ELR (cell line): ENCODE results near the gene ME3.
"Not testable (repeated sequence)": the region's sequence is repeated elsewhere in the genome, so short reads cannot be mapped to it uniquely, and the experiment has no call there.

Source experiments
- DNase-seq: peaks from one replicate; pipeline ENCODE4 v3.0.0-alpha.2; 2015; ENCODE audit warnings: low read depth

ME3 gene

DNA sequence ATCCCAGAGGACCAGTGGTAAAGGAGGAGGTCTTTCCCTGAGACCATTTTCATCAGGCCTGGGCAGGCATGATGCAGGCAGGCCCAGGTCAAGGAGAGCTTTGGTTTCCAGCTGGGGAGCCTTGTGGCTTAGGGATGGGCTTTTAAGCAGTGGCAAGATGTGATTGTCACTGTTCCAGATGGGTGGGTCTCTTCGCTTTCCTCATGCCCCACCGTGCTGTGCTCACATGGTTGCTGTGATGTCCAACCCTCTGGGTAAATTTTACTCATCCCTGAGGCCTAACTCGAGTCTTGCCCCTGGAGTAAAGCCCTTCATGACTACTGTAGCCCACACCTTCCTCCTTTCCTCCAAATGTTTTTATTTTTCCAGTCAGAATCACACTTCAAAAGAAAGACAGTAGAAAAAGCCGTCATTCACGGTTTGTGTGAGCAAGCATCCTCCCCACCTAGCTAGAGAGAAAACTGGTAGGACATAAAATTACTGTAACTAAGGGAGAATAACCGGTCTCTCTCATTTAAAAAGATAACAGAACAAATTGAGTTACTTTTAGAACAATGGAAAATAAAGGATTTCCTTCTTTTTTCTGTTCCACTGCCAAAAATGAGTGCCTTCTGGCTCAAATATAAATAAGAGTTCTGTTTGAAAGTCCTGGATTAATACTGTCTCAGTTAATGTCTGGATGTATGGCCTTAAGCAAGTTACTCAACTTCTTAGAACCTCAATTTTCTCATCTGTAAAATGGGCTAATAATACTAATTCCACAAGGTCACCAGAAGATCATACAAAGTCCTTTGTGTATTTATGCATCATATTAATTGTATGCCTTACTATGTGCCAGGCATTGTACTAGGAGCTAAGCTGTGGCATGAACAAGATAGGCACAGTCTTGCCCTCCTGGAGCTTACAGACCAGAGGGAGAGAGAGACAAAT, 84.9 kb downstream of the ME3 start:
- DNase-seq: no peak

GRCh38 chr11:86586307-86586706, 86.1 kb downstream of the ME3 start:
- no peak for DNase-seq

GRCh38 chr11:86582898-86583297, 89.5 kb downstream of the ME3 start:
- no peak for DNase-seq

- no peak for DNase-seq
Observed at GRCh38 chr11:86580535-86580934, 91.9 kb downstream of the ME3 start.

- no peak for DNase-seq
Observed at GRCh38 chr11:86579406-86579731, 93.0 kb downstream of the ME3 start.

- DNase-seq: no peak
Observed at GRCh38 chr11:86578727-86579405, 93.5 kb downstream of the ME3 start.

- DNase-seq: peak; percentile 87
Observed at GRCh38 chr11:86577644-86578636, 94.5 kb downstream of the ME3 start.

GRCh38 chr11:86576946-86577624, 95.3 kb downstream of the ME3 start:
- DNase-seq: no peak

GRCh38 chr11:86575927-86576326, 96.5 kb downstream of the ME3 start:
- DNase-seq: no peak

DNA sequence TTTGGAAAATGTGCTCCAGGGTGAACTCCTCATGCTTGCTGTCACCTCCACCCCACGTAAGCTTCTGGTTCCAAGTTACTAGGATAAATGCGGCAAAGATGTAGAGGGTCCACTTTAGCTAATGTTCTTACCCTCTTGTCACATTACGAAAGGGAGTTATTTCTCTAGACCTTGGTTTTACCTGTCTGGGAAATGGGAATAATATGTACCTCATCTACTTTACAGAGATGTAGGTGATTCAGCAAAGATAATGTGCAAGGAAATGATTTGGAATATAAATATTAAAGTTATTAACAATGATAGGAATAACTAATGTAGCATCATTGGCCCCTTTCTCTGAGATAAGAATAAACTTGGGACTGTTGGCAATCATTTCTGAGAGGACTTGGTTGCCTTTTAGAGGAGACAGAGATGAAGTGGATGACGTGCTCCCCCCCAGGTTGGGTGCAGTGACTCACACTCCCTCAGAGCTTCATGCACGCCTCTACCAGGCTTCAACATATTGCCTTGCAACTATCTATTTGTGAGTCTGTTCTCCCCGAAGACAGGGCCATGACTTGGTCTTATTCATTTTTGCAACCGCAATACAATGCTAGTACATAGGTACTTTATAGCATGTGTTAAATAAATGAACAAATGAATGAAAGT, 97.1 kb downstream of the ME3 start:
- peak; percentile 65 for DNase-seq

- DNase-seq: peak; percentile 40
Observed at GRCh38 chr11:86574493-86575207, 97.8 kb downstream of the ME3 start.

GRCh38 chr11:86571273-86571948, 101.0 kb downstream of the ME3 start:
- peak; percentile 62 for DNase-seq

DNA sequence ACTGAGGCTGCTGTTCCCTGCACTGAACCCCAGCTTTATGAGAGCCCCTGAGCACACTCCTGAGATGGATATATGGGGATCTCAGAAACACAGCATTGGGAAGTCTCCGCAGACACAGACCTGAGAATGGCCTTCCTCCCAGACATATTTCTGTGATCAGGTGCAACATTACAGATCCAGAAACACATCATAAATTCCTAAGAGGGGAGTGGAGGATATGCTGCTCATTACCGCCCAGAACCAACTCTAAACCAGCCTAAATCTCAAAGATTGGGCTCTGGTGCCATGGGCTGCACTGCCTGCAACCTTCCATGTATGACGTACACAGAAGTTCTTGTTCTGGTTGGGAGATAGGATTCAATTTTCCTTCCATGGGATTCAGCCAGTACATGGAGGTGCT, 102.0 kb downstream of the ME3 start:
- DNase-seq: no peak

GRCh38 chr11:86570020-86570419, 102.4 kb downstream of the ME3 start:
- no peak for DNase-seq

GRCh38 chr11:86569109-86569508, 103.3 kb downstream of the ME3 start:
- no peak for DNase-seq

GRCh38 chr11:86565801-86566312, 106.6 kb downstream of the ME3 start:
- no peak for DNase-seq

DNA sequence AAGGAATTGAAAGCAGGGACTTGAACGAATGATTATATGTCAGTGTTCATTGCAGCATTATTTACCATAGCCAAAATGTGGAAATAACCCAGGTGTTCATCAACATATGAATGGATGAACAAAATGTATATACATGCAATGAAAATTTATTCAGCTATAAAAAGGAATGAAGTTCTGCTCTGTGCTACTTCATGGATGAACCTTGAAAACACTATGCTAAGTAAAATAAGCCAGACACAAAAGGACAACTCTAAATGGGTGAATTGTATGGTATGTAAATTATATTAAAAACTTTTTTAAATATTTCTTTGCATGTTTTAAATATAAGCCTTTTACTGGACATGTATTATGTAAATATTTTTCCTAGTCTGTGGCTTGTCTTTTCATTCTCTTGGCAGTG, 107.0 kb downstream of the ME3 start:
- no peak for DNase-seq

GRCh38 chr11:86562842-86563241, 109.6 kb downstream of the ME3 start:
- DNase-seq: not testable (repeated sequence)

DNA sequence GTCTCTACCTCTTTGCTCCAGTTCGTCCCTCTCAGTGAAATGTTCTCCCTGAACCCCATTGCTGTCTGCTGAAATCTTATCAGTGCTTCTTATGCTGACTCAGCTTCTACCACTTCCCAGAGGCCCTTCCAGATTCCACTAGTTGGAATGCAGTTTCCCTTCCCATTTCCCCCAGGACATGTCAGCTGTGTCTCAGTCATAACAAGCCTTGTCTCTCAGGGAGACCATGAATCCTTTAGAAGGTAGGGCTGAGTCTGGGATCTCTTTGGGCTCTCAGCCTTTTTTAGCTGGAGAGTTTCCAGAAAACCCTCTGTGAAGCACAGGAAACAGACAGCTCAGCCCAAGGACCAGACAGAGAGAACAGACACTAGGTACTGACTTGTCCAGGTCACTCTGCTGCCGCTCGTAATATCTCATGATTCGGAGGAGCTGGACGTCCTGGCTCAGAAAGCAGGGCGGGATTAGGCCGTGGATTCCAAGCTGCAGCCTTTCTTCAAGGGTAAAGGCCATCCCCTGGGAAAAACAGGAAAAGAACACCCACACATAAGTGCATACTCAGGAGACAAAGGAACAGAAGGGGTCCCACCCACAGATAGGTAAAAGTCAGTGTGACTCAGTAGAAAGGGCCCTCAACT, 113.0 kb downstream of the ME3 start:
- DNase-seq: peak; percentile 66
